HEK293 (cell line): Measurements from ENCODE around the gene MTCP1.

Experiments used
- CTCF ChIA-PET: fragments of 350-600 bp; formaldehyde crosslinking; extraction: SDS; loops from one replicate; lab custom pipeline; 2021; ENCODE audit warnings: antibody characterized with exemption; lab: Yijun Ruan, JAX
- POLR2A ChIA-PET: fragments of 300-600 bp; formaldehyde crosslinking; extraction: SDS; loops from one replicate; lab custom pipeline; 2020; ENCODE audit warnings: antibody characterized with exemption, inconsistent platforms; lab: Yijun Ruan, JAX
- H3K27ac ChIP-seq: fragments of 200-500 bp; sonication (Bioruptor generic); 2 replicates; pipeline ENCODE4 v1.5.1; 2014; ENCODE audit warnings: low read depth, low read length, control low read depth, inconsistent platforms; ENCODE audit errors: extremely low read depth
- H3K36me3 ChIP-seq, 2 experiments: fragments of 200-500 bp in 1 of 2; sonication (Bioruptor generic) in 1 of 2; 1 replicate in 1 of 2; 2 replicates in 1 of 2; pipeline ENCODE4 v1.5.1; 2014 to 2017; ENCODE audit warnings: inconsistent platforms in 2 of 2, low read length in 2 of 2; ENCODE audit not compliant: control insufficient read depth in 2 of 2, insufficient read depth in 1 of 2
- H3K4me1 ChIP-seq: fragments of 200-500 bp; sonication (Bioruptor generic); 2 replicates; pipeline ENCODE4 v1.5.1; 2014; ENCODE audit warnings: mild to moderate bottlenecking, low read length, inconsistent platforms; ENCODE audit not compliant: control insufficient read depth, insufficient read depth
- H3K4me3 ChIP-seq: 2 replicates; pipeline ENCODE4 v1.5.1; 2011; ENCODE audit warnings: low read depth, mild to moderate bottlenecking, control low read depth, low read length, moderate library complexity
- H3K9me3 ChIP-seq: fragments of 200-500 bp; sonication (Bioruptor generic); 2 replicates; pipeline ENCODE4 v1.5.1; 2014; ENCODE audit warnings: low read depth, low read length, inconsistent platforms; ENCODE audit not compliant: control insufficient read depth, insufficient read depth
- OVOL3 ChIP-seq: fragments of 450-650 bp; formaldehyde crosslinking; IDR thresholded peaks from 2 replicates; pipeline ENCODE4 v1.5.1; 2016; ENCODE audit warnings: missing biosample characterization, missing genetic modification characterization
- SETDB1 ChIP-seq: IDR thresholded peaks from one replicate; pipeline ENCODE4 v1.6.1; 2017; ENCODE audit warnings: mild to moderate bottlenecking, low read length, moderate library complexity, mixed read lengths; ENCODE audit not compliant: insufficient read length
- SP7 ChIP-seq: fragments of 450-650 bp; formaldehyde crosslinking; IDR thresholded peaks from 2 replicates; pipeline ENCODE4 v1.5.1; 2016; ENCODE audit warnings: missing biosample characterization, missing genetic modification characterization
- ZBTB17 ChIP-seq: fragments of 450-650 bp; formaldehyde crosslinking; IDR thresholded peaks from 2 replicates; pipeline ENCODE4 v1.5.1; 2016; ENCODE audit warnings: missing biosample characterization, missing genetic modification characterization
- ZEB2 ChIP-seq: fragments of 450-650 bp; formaldehyde crosslinking; IDR thresholded peaks from 2 replicates; pipeline ENCODE4 v1.5.1; 2016; ENCODE audit warnings: missing biosample characterization, missing genetic modification characterization
- ZNF10 ChIP-seq: fragments of 450-650 bp; formaldehyde crosslinking; IDR thresholded peaks from 2 replicates; pipeline ENCODE4 v1.5.1; 2017; ENCODE audit warnings: missing biosample characterization, missing genetic modification characterization
- ZNF221 ChIP-seq: fragments of 450-650 bp; formaldehyde crosslinking; IDR thresholded peaks from 2 replicates; pipeline ENCODE4 v1.5.1; 2017; ENCODE audit warnings: missing biosample characterization, missing genetic modification characterization, borderline replicate concordance
- ZNF292 ChIP-seq: fragments of 450-650 bp; formaldehyde crosslinking; IDR thresholded peaks from 2 replicates; pipeline ENCODE4 v1.5.1; 2016; ENCODE audit warnings: low read depth, missing biosample characterization, missing genetic modification characterization, borderline replicate concordance
- ZNF350 ChIP-seq: fragments of 450-650 bp; formaldehyde crosslinking; IDR thresholded peaks from 2 replicates; pipeline ENCODE4 v1.5.0; 2017; ENCODE audit warnings: missing biosample characterization, mild to moderate bottlenecking, missing genetic modification characterization
- ZNF366 ChIP-seq: fragments of 450-650 bp; formaldehyde crosslinking; conservative IDR thresholded peaks from 2 replicates; pipeline ENCODE4 v1.5.1; 2016; ENCODE audit warnings: missing biosample characterization, missing genetic modification characterization
- ZNF404 ChIP-seq: fragments of 450-650 bp; formaldehyde crosslinking; IDR thresholded peaks from 2 replicates; pipeline ENCODE4 v1.5.1; 2017; ENCODE audit warnings: missing biosample characterization, missing genetic modification characterization
- ZNF416 ChIP-seq: fragments of 450-650 bp; formaldehyde crosslinking; IDR thresholded peaks from 2 replicates; pipeline ENCODE4 v1.5.1; 2016; ENCODE audit warnings: missing biosample characterization, missing genetic modification characterization
- ZNF426 ChIP-seq: fragments of 450-650 bp; formaldehyde crosslinking; IDR thresholded peaks from 2 replicates; pipeline ENCODE4 v1.5.1; 2017; ENCODE audit warnings: missing biosample characterization, missing genetic modification characterization, mild to moderate bottlenecking, inconsistent platforms, moderate library complexity
- ZNF561 ChIP-seq: fragments of 450-650 bp; IDR thresholded peaks from 2 replicates; pipeline ENCODE4 v1.5.1; 2018; ENCODE audit warnings: missing biosample characterization, missing genetic modification characterization, borderline replicate concordance
- ZNF777 ChIP-seq: fragments of 450-650 bp; formaldehyde crosslinking; IDR thresholded peaks from 2 replicates; pipeline ENCODE4 v1.5.1; 2017; ENCODE audit warnings: missing biosample characterization, missing genetic modification characterization, borderline replicate concordance
- TF ChIP-seq, protein P1 (sequence below): fragments of 450-650 bp; formaldehyde crosslinking; IDR thresholded peaks from 2 replicates; pipeline ENCODE4 v1.5.1; 2016; ENCODE audit warnings: missing biosample characterization, missing genetic modification characterization, low read depth
- TF ChIP-seq, protein P2 (sequence below): fragments of 450-650 bp; formaldehyde crosslinking; IDR thresholded peaks from 2 replicates; pipeline ENCODE4 v1.5.1; 2017; ENCODE audit warnings: missing biosample characterization, missing genetic modification characterization
- TF ChIP-seq, protein P3 (sequence below): fragments of 450-650 bp; IDR thresholded peaks from 2 replicates; pipeline ENCODE4 v1.5.1; 2018; ENCODE audit warnings: missing biosample characterization, mild to moderate bottlenecking, missing genetic modification characterization

The MTCP1 gene

DNA sequence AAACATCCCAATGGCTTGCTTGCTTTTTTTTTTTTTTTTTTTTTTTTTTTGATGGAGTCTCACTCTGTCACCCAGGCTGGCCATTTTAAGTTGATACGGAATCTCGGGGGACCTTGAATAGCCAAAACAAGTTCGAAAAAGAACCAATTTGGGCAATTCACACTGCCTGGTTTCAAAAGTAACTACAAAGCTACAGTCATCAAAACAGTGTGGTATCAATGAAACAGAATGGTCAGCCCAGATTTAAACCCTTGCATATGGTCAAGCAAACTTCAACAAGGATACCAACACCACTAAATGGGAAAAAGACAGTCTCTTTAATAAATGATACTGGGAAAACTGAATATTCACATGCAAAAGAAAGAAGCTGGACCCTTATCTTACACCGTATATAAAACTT is 42.2 kb upstream of the MTCP1 start:
- no peak overlapping the region for H3K27ac ChIP-seq
- ChIA-PET POLR2A (no interaction called here), CTCF (interaction anchor here (0.9 kb wide), 1 partner anchor 36 kb away, joined by 3 read pairs; no protein-coding TSS in a partner anchor)
- TF ChIP-seq ZNF777 (tag by site-specific recombination) (no peak), ZNF221 (no peak), ZNF426 (tag by site-specific recombination) (no peak), ZNF366 (tag by site-specific recombination) (no peak), ZNF292 (tag by site-specific recombination) (no peak)
- H3K9me3 ChIP-seq: no peaks in the 10 kb centered on the region
- peaks cover 8 to 17% of the 10 kb centered on the region in 2 experiments; a peak in 2 of 3 replicates for H3K36me3 ChIP-seq
- no peaks in the 10 kb centered on the region for H3K4me1 ChIP-seq
- no peak overlapping the region for H3K4me3 ChIP-seq

DNA sequence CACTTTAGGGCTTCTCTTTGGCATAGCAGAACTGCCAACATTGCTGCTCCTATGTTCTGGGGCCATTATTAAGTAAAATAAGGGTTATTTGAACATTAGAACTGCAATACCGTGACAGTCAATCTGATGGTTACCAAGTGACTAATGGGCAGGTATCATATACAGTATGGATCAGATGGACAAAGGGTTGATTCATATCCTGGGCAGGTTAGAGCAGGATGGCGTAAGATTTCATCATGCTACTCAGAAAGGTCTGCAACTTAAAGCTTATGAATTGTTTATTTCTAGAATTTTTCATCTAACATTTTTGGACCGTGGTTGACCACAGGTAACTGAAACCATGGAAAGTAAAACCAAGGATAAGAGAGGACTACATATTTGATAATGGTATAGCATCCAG is 41.2 kb upstream of the MTCP1 start:
- ChIA-PET CTCF (no interaction called here), POLR2A (no interaction called here)
- H3K9me3 ChIP-seq: no peaks in the 10 kb centered on the region
- H3K36me3 ChIP-seq: peaks cover 10 to 19% of the 10 kb centered on the region in 2 experiments; a peak in 2 of 3 replicates
- no peak overlapping the region for H3K4me3 ChIP-seq
- no peaks in the 10 kb centered on the region for H3K4me1 ChIP-seq
- no peak overlapping the region for H3K27ac ChIP-seq
- TF ChIP-seq ZNF416 (tag by site-specific recombination): no peak
- TF ChIP-seq ZEB2: no peak
- TF ChIP-seq ZNF350 (tag by site-specific recombination): no peak
- no peak for TF ChIP-seq SP7 (tag by site-specific recombination)
- TF ChIP-seq, protein P1, sequence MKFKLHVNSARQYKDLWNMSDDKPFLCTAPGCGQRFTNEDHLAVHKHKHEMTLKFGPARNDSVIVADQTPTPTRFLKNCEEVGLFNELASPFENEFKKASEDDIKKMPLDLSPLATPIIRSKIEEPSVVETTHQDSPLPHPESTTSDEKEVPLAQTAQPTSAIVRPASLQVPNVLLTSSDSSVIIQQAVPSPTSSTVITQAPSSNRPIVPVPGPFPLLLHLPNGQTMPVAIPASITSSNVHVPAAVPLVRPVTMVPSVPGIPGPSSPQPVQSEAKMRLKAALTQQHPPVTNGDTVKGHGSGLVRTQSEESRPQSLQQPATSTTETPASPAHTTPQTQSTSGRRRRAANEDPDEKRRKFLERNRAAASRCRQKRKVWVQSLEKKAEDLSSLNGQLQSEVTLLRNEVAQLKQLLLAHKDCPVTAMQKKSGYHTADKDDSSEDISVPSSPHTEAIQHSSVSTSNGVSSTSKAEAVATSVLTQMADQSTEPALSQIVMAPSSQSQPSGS: no peak
- TF ChIP-seq SETDB1: no peak
- TF ChIP-seq ZNF404 (tag by site-specific recombination): no peak
- TF ChIP-seq ZNF10 (tag by site-specific recombination): no peak
- TF ChIP-seq, protein P2, sequence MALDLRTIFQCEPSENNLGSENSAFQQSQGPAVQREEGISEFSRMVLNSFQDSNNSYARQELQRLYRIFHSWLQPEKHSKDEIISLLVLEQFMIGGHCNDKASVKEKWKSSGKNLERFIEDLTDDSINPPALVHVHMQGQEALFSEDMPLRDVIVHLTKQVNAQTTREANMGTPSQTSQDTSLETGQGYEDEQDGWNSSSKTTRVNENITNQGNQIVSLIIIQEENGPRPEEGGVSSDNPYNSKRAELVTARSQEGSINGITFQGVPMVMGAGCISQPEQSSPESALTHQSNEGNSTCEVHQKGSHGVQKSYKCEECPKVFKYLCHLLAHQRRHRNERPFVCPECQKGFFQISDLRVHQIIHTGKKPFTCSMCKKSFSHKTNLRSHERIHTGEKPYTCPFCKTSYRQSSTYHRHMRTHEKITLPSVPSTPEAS (tag by site-specific recombination): no peak
- TF ChIP-seq, protein P3, sequence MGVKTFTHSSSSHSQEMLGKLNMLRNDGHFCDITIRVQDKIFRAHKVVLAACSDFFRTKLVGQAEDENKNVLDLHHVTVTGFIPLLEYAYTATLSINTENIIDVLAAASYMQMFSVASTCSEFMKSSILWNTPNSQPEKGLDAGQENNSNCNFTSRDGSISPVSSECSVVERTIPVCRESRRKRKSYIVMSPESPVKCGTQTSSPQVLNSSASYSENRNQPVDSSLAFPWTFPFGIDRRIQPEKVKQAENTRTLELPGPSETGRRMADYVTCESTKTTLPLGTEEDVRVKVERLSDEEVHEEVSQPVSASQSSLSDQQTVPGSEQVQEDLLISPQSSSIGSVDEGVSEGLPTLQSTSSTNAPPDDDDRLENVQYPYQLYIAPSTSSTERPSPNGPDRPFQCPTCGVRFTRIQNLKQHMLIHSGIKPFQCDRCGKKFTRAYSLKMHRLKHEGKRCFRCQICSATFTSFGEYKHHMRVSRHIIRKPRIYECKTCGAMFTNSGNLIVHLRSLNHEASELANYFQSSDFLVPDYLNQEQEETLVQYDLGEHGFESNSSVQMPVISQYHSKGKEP (tag by site-specific recombination): no peak
- TF ChIP-seq, all 188 proteins: peak for 0

DNA sequence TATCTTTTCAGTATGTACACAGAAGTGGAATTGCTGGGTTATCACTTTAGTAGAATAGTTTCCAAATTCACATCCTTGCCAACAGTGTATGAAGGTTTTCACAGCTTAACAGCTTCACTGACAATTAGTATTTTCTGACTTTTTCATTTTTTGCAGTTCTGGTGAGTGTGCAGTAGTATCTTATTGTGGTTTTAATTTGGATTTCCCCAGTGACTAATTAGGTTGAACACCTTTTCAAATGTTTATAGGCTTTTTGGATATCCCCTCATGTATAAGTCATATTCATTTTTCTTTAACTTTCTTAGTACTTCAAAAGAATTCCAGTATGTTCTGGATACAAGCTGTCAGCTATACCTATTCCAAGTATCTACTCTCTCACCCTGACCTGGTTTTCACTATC is 37.5 kb upstream of the MTCP1 start:
- TF ChIP-seq ZBTB17 (no peak), ZNF292 (tag by site-specific recombination) (no peak), ZNF426 (tag by site-specific recombination) (no peak), OVOL3 (tag by site-specific recombination) (no peak), ZNF561 (tag by site-specific recombination) (no peak)
- ChIA-PET CTCF (interaction anchor here (1.2 kb wide), 1 partner anchor 51 kb away, joined by 4 read pairs; no protein-coding TSS in a partner anchor), POLR2A (interaction anchor here (0.6 kb wide), 1 partner anchor 422 kb away, joined by 3 read pairs; no protein-coding TSS in a partner anchor)

More for the DNA sequence above, 37.5 kb upstream of the MTCP1 start:
- Histone ChIP-seq H3K36me3 (peaks cover 12 to 13% of the 10 kb centered on the region in 2 experiments), H3K4me3 (no peak overlapping the region), H3K9me3 (no peaks in the 10 kb centered on the region), H3K4me1 (no peaks in the 10 kb centered on the region), H3K27ac (no peak overlapping the region)
